ENCODE data around the gene GPR151. TPM values are rescaled to one million over a fixed set of nuclear protein-coding genes. Genes with fewer than 3 reads are reported as not detected.

GPR151 gene
- total and polyA plus RNA-seq, 2 of the 4 experiments (the other 2 are of a cell fraction) = not detected

DNA sequence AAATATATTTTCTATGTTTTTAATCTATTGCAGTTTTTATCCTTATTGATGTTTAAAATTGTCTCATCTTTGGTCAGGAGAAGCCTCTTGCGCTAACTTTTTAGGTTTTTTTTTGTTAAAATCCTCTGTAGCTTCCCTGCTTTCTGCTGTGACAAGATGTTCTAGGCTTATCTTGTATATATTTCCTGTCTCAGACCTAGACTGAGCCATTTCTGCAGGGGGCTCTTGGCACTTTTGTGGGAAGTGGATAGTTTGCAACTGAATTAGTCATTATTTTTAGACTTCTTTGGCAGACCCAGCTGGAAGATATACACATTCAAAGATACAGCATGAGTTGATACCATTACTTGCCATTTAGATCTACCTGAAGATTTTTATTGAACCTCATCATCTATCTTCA, 40.1 kb downstream of the GPR151 start:
- ATAC-seq (ENCODE audit: low read depth) (no peak), DNase-seq (peak; percentile 2)
- in situ Hi-C loops (cut with MboI; ENCODE audit: low sequenced_read_pairs) (no loop called here), dilution Hi-C loops (cut with HindIII; ENCODE audit: low sequenced_read_pairs, unreplicated experiment) (no loop called here), intact Hi-C loops (cut with micrococcal nuclease) (no loop called here)
- Histone ChIP-seq H3K23ac (ENCODE audit: low read depth, low read length) (no peak overlapping the region), H4K8ac (ENCODE audit: low read depth in 2 of 2, low read length in 2 of 2) (no peak overlapping the region), H3K9ac (ENCODE audit: low read depth, low read length) (no peak overlapping the region), H4K5ac (ENCODE audit: low read depth, low read length) (no peak overlapping the region), H2BK15ac (ENCODE audit: low read depth, low read length) (no peak overlapping the region), H3K56ac (ENCODE audit: extremely low read depth, insufficient read depth, low read length) (no peak overlapping the region), H3K4ac (ENCODE audit: low read depth, low read length) (no peak overlapping the region), H3K9me3 (ENCODE audit: control insufficient read depth, insufficient read depth, low read length) (no peaks in the 10 kb centered on the region), H3K36me3 (ENCODE audit: control insufficient read depth, insufficient read depth, low read length) (peaks cover 22% of the 10 kb centered on the region), H3K4me3 (ENCODE audit: insufficient read depth, low read depth, low read length) (no peak overlapping the region), H2AK9ac (replicated peaks; ENCODE audit: low read depth, low read length, poor library complexity) (no peak overlapping the region), H3K27me3 (ENCODE audit: control insufficient read depth, insufficient read depth, low read length) (no peaks in the 10 kb centered on the region), H2BK5ac (ENCODE audit: low read depth, low read length, poor library complexity, severe bottlenecking) (no peak overlapping the region), H4K20me1 (ENCODE audit: insufficient read depth, low read length) (no peaks in the 10 kb centered on the region), H2AK5ac (ENCODE audit: low read depth, low read length) (no peak overlapping the region), H2BK20ac (ENCODE audit: low read depth, low read length) (no peak overlapping the region), H3K4me1 (ENCODE audit: control insufficient read depth, insufficient read depth, low read length) (no peaks in the 10 kb centered on the region), H4K91ac (ENCODE audit: insufficient read depth, low read depth, low read length) (no peak overlapping the region), H3K4me2 (ENCODE audit: low read depth, low read length) (no peak overlapping the region), H2AFZ (replicated peaks; ENCODE audit: low read length, poor library complexity) (no peak overlapping the region), H3K14ac (replicated peaks; ENCODE audit: low read depth, low read length) (no peak overlapping the region), H3K27ac (ENCODE audit: insufficient read depth, low read length) (no peak overlapping the region), H2BK120ac (ENCODE audit: low read depth, low read length) (no peak overlapping the region), H3K18ac (ENCODE audit: low read depth, low read length) (no peak overlapping the region), H3K9me1 (ENCODE audit: insufficient read depth, low read length) (no peaks in the 10 kb centered on the region; the same call in 1 of the 2 replicates), H3K79me1 (ENCODE audit: low read depth in 1 of 2, low read length in 2 of 2) (peaks cover 8 to 9% of the 10 kb centered on the region in 2 experiments; a peak in 3 of 4 replicates)
- POLR2A ChIA-PET (ENCODE audit: unreplicated experiment) = no interaction called here
- BruUV-seq (replicated peaks) = no TSS peak
- CTCF ChIA-PET = interaction anchor here (0.7 kb wide), 1 partner anchor 29 kb away, joined by 4 read pairs; the partner anchor contains the start of gene TCERG1
- no CpG with 5 or more reads among the region's 1 CpG for WGBS, 2 experiments (ENCODE audit: extremely low coverage in 2 of 2, insufficient read length in 1 of 2)
- TF ChIP-seq POLR2A (IDR thresholded peaks at IDR 0.05; ENCODE audit: low read depth, low read length) (no peak), BHLHE40 (IDR thresholded peaks at IDR 0.05; ENCODE audit: low read depth, low read length) (no peak), SMC3 (IDR thresholded peaks at IDR 0.05; ENCODE audit: low read depth, low read length) (no peak), MAFK (IDR thresholded peaks at IDR 0.05; ENCODE audit: low read depth, low read length) (no peak), CHD1 (IDR thresholded peaks at IDR 0.05; ENCODE audit: low read depth, low read length) (no peak), CEBPB (IDR thresholded peaks at IDR 0.05; ENCODE audit: low read depth, low read length) (no peak), FOS (IDR thresholded peaks at IDR 0.05; ENCODE audit: low read depth, low read length) (no peak), MAZ (IDR thresholded peaks at IDR 0.05; ENCODE audit: borderline replicate concordance, low read depth, low read length) (no peak), MXI1 (IDR thresholded peaks at IDR 0.05; ENCODE audit: borderline replicate concordance, low read depth, low read length) (no peak), USF2 (IDR thresholded peaks at IDR 0.05; ENCODE audit: low read depth, low read length) (no peak), NFE2L2 (IDR thresholded peaks at IDR 0.05; ENCODE audit: low read depth, low read length) (no peak), RAD21 (IDR thresholded peaks at IDR 0.05; ENCODE audit: low read length) (no peak), RCOR1 (IDR thresholded peaks at IDR 0.05; ENCODE audit: insufficient replicate concordance, low read length) (no peak), RFX5 (IDR thresholded peaks at IDR 0.05; ENCODE audit: low read depth, low read length) (no peak), ELK1 (IDR thresholded peaks at IDR 0.05; ENCODE audit: borderline replicate concordance, low read depth, low read length) (no peak)
- TF ChIP-seq, protein P1, sequence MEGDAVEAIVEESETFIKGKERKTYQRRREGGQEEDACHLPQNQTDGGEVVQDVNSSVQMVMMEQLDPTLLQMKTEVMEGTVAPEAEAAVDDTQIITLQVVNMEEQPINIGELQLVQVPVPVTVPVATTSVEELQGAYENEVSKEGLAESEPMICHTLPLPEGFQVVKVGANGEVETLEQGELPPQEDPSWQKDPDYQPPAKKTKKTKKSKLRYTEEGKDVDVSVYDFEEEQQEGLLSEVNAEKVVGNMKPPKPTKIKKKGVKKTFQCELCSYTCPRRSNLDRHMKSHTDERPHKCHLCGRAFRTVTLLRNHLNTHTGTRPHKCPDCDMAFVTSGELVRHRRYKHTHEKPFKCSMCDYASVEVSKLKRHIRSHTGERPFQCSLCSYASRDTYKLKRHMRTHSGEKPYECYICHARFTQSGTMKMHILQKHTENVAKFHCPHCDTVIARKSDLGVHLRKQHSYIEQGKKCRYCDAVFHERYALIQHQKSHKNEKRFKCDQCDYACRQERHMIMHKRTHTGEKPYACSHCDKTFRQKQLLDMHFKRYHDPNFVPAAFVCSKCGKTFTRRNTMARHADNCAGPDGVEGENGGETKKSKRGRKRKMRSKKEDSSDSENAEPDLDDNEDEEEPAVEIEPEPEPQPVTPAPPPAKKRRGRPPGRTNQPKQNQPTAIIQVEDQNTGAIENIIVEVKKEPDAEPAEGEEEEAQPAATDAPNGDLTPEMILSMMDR (conservative IDR thresholded peaks at IDR 0.05; ENCODE audit: low read depth, low read length) = no peak
